AG04449 (cell line): ENCODE measurements around the gene GOT1.

Experiments
- CTCF ChIA-PET: fragments of 350-600 bp; formaldehyde crosslinking; extraction: SDS; loops from one replicate; lab custom pipeline; 2021; ENCODE audit warnings: antibody characterized with exemption; lab: Yijun Ruan, JAX
- POLR2A ChIA-PET: fragments of 400-600, 350-600 bp; formaldehyde crosslinking; extraction: SDS; loops from one replicate; lab custom pipeline; 2020; ENCODE audit warnings: antibody characterized with exemption, inconsistent platforms; lab: Yijun Ruan, JAX
- DNase-seq: peaks from one replicate; pipeline ENCODE4 v3.0.0-alpha.2; 2010; ENCODE audit warnings: low read depth, low spot score
- H3K4me3 ChIP-seq: 2 replicates; pipeline ENCODE4 v1.5.1; 2011; ENCODE audit warnings: low read depth, mild to moderate bottlenecking, control low read depth, low read length
- CTCF ChIP-seq: IDR thresholded peaks from one replicate; pipeline ENCODE4 v1.5.1; 2011; ENCODE audit warnings: mild to moderate bottlenecking, moderate library complexity, low read length, control low read depth, inconsistent platforms; ENCODE audit not compliant: insufficient read depth; ENCODE audit errors: missing control alignments

Gene GOT1

GRCh38 chr10:99368646-99369045, 61.8 kb downstream of the GOT1 start:
- ChIA-PET CTCF (interaction anchor here (1.0 to 2.2 kb wide), 2 partner anchors 24 to 122 kb away, joined by 3 to 8 read pairs; no protein-coding TSS in a partner anchor), POLR2A (no interaction called here)
- H3K4me3 ChIP-seq: no peak overlapping the region
- no peak for DNase-seq
- TF ChIP-seq CTCF: no peak

- POLR2A ChIA-PET: no interaction called here
- DNase-seq: no peak
- CTCF ChIA-PET: interaction anchor here (1.4 kb wide), 1 partner anchor 25 kb away, joined by 3 read pairs; no protein-coding TSS in a partner anchor
- no peak overlapping the region for H3K4me3 ChIP-seq
- no peak for TF ChIP-seq CTCF
These were observed 63.8 kb downstream of the GOT1 start for GRCh38 chr10:99366666-99367065.

GRCh38 chr10:99365736-99366135, 64.7 kb downstream of the GOT1 start:
- ChIA-PET CTCF (no interaction called here), POLR2A (no interaction called here)
- no peak for TF ChIP-seq CTCF
- no peak for DNase-seq
- no peak overlapping the region for H3K4me3 ChIP-seq

GRCh38 chr10:99365311-99365710, 65.1 kb downstream of the GOT1 start:
- ChIA-PET CTCF (no interaction called here), POLR2A (no interaction called here)
- no peak overlapping the region for H3K4me3 ChIP-seq
- TF ChIP-seq CTCF: no peak
- DNase-seq: no peak

- no peak for TF ChIP-seq CTCF
- CTCF ChIA-PET: interaction anchor here (0.6 kb wide), 1 partner anchor 890 kb away, joined by 3 read pairs; no protein-coding TSS in a partner anchor
- H3K4me3 ChIP-seq: no peak overlapping the region
- peak; percentile 63 for DNase-seq
- POLR2A ChIA-PET: no interaction called here
These were observed 66.3 kb downstream of the GOT1 start for GRCh38 chr10:99364125-99364524.

- CTCF ChIA-PET: interaction anchor here (0.9 to 2.0 kb wide), 2 partner anchors 11 to 31 kb away, joined by 3 to 5 read pairs; no protein-coding TSS in a partner anchor
These were observed 69.5 kb downstream of the GOT1 start for GRCh38 chr10:99360934-99361333.

More at GRCh38 chr10:99360934-99361333, 69.5 kb downstream of the GOT1 start:
- no peak for TF ChIP-seq CTCF
- H3K4me3 ChIP-seq: no peak overlapping the region
- POLR2A ChIA-PET: interaction anchor here (0.6 kb wide), 1 partner anchor 10 kb away, joined by 3 read pairs; no protein-coding TSS in a partner anchor
- DNase-seq: no peak
